Midbrain (tissue), 1 donor: ENCODE results near the gene WDR49.
"Not testable (repeated sequence)": the region's sequence is repeated elsewhere in the genome, so short reads cannot be mapped to it uniquely, and the experiment has no call there.

Experiments
- DNase-seq: peaks from one replicate; lab custom pipeline; 2025; lab: John Stamatoyannopoulos, UW

WDR49 gene

GRCh38 chr3:167614196-167614595 lies 39.5 kb downstream of the WDR49 start:
- DNase-seq = not testable (repeated sequence)

GRCh38 chr3:167611718-167612117 lies 42.0 kb downstream of the WDR49 start:
- no peak for DNase-seq

GRCh38 chr3:167609156-167609555 lies 44.6 kb downstream of the WDR49 start:
- DNase-seq = no peak

- DNase-seq = no peak
Measured at GRCh38 chr3:167606836-167607235, 46.9 kb downstream of the WDR49 start.

GRCh38 chr3:167605871-167606270 lies 47.9 kb downstream of the WDR49 start:
- DNase-seq = no peak

GRCh38 chr3:167602041-167602440 lies 51.7 kb downstream of the WDR49 start:
- no peak for DNase-seq

GRCh38 chr3:167587651-167588050 lies 66.1 kb downstream of the WDR49 start:
- no peak for DNase-seq

- DNase-seq = peak; percentile 38
Measured at GRCh38 chr3:167575000-167575600, 78.6 kb downstream of the WDR49 start.

- DNase-seq = no peak
Measured at GRCh38 chr3:167572991-167573390, 80.8 kb downstream of the WDR49 start.

GRCh38 chr3:167568634-167569033 lies 85.1 kb downstream of the WDR49 start:
- DNase-seq = no peak

GRCh38 chr3:167565489-167565888 lies 88.3 kb downstream of the WDR49 start:
- DNase-seq = no peak

GRCh38 chr3:167564612-167565011 lies 89.1 kb downstream of the WDR49 start:
- no peak for DNase-seq

GRCh38 chr3:167559924-167560323 lies 93.8 kb downstream of the WDR49 start:
- no peak for DNase-seq

GRCh38 chr3:167554898-167555297 lies 98.8 kb downstream of the WDR49 start:
- no peak for DNase-seq

GRCh38 chr3:167538081-167538480 lies 115.7 kb downstream of the WDR49 start:
- DNase-seq = no peak

GRCh38 chr3:167521006-167521355 lies 132.8 kb downstream of the WDR49 start:
- DNase-seq = no peak

- DNase-seq = no peak
Measured at GRCh38 chr3:167520266-167521005, 133.3 kb downstream of the WDR49 start.

GRCh38 chr3:167507954-167508353 lies 145.8 kb downstream of the WDR49 start:
- no peak for DNase-seq

- DNase-seq = no peak
Measured at GRCh38 chr3:167502401-167502800, 151.3 kb downstream of the WDR49 start.

GRCh38 chr3:167501941-167502340 lies 151.8 kb downstream of the WDR49 start:
- no peak for DNase-seq

GRCh38 chr3:167497903-167498302 lies 155.8 kb downstream of the WDR49 start:
- DNase-seq = no peak

GRCh38 chr3:167493244-167493643 lies 160.5 kb downstream of the WDR49 start:
- no peak for DNase-seq

- DNase-seq = no peak
Measured at GRCh38 chr3:167491621-167492020, 162.1 kb downstream of the WDR49 start.

GRCh38 chr3:167489571-167489970 lies 164.2 kb downstream of the WDR49 start:
- DNase-seq = no peak
